GM12878 (cell line): ENCODE results near the gene CDCP1. TPM values are rescaled to one million over a fixed set of nuclear protein-coding genes. Genes with fewer than 3 reads are reported as not detected.

Experiments
- DPF2 ChIP-seq: fragments of 450-650 bp; IDR thresholded peaks from 2 replicates; pipeline ENCODE4 v1.6.1; 2017; ENCODE audit warnings: mild to moderate bottlenecking
- E2F8 ChIP-seq: fragments of 450-650 bp; IDR thresholded peaks from 2 replicates; pipeline ENCODE4 v1.6.1; 2018; ENCODE audit warnings: mild to moderate bottlenecking, low read depth, moderate library complexity; ENCODE audit not compliant: partially characterized antibody
- ESRRA ChIP-seq: IDR thresholded peaks from 2 replicates; pipeline ENCODE4 v1.6.1; 2012; ENCODE audit warnings: mild to moderate bottlenecking, low read length, improper control_type of control experiment
- FOXK2 ChIP-seq: fragments of 450-650 bp; IDR thresholded peaks from 2 replicates; pipeline ENCODE4 v1.6.1; 2017; ENCODE audit warnings: mild to moderate bottlenecking, moderate library complexity
- IKZF2 ChIP-seq, 2 experiments: fragments of 450-650 bp; IDR thresholded peaks; 2 replicates each; pipeline ENCODE4 v1.6.1; 2017; ENCODE audit warnings: mild to moderate bottlenecking in 2 of 2, moderate library complexity in 2 of 2
- IRF4 ChIP-seq: IDR thresholded peaks from 2 replicates; pipeline ENCODE4 v1.6.1; 2011; ENCODE audit warnings: low read depth, low read length
- JUNB ChIP-seq: IDR thresholded peaks from 2 replicates; pipeline ENCODE4 v1.6.1; 2016; ENCODE audit warnings: antibody characterized with exemption, mild to moderate bottlenecking
- MTA2 ChIP-seq: fragments of 450-650 bp; IDR thresholded peaks from 2 replicates; pipeline ENCODE4 v1.6.1; 2016; ENCODE audit warnings: low read depth, mild to moderate bottlenecking, moderate library complexity
- MYC ChIP-seq: IDR thresholded peaks from 2 replicates; pipeline ENCODE4 v1.6.1; 2011; ENCODE audit warnings: mild to moderate bottlenecking, low read length, moderate library complexity, inconsistent platforms; ENCODE audit not compliant: insufficient read depth, insufficient replicate concordance, insufficient read length, severe bottlenecking
- NBN ChIP-seq: fragments of 450-650 bp; IDR thresholded peaks from 2 replicates; pipeline ENCODE4 v1.6.1; 2016
- NRF1 ChIP-seq: conservative IDR thresholded peaks from 2 replicates; pipeline ENCODE4 v1.6.1; 2011; ENCODE audit warnings: mild to moderate bottlenecking, low read depth, low read length, improper control_type of control experiment
- SIN3A ChIP-seq: IDR thresholded peaks from 2 replicates; pipeline ENCODE4 v1.6.1; 2012; ENCODE audit warnings: low read depth, low read length, improper control_type of control experiment
- SRF ChIP-seq, 2 experiments: IDR thresholded peaks; 2 replicates each; pipeline ENCODE4 v1.6.1; 2011; ENCODE audit warnings: low read depth in 2 of 2, low read length in 2 of 2, mild to moderate bottlenecking in 1 of 2, moderate library complexity in 1 of 2
- ZNF207 ChIP-seq: fragments of 450-650 bp; IDR thresholded peaks from 2 replicates; pipeline ENCODE4 v1.6.1; 2014; ENCODE audit warnings: antibody characterized with exemption, mild to moderate bottlenecking, borderline replicate concordance
- ZNF687 ChIP-seq: fragments of 450-650 bp; IDR thresholded peaks from 2 replicates; pipeline ENCODE4 v1.6.1; 2017; ENCODE audit warnings: mild to moderate bottlenecking, moderate library complexity
- polyA plus RNA-seq, 11 experiments: library from polyadenylated mRNA; depleted of rRNA in 4 of 11; unstranded in 6 of 11; stranded (reverse) in 5 of 11; fragments of >200 nt; fragmentation: Nextera tagmentation in 4 of 11; fragmentation: Illumina TruSeq in 1 of 11; extraction: Ambion mirVana in 4 of 11; extraction: Trizol in 1 of 11; gene quantifications; 1 replicate in 1 of 11; 2 replicates in 10 of 11; pipeline versions ENCODE4 v1.2.1 to v1.2.3, GENCODE V29; 2011 to 2016; ENCODE audit warnings: inconsistent platforms in 2 of 11, missing spikeins in 2 of 11, low read depth in 1 of 11
- total RNA-seq, 4 experiments: library from RNA; depleted of rRNA in 3 of 4; stranded (reverse); fragments of >200 nt in 3 of 4; fragmentation: Illumina TruSeq in 1 of 4; extraction: Trizol in 1 of 4; gene quantifications; 2 replicates each; pipeline versions ENCODE4 v1.2.1 to v1.2.3, GENCODE V29; 2013 to 2021
- TF ChIP-seq, protein P1 (sequence below): fragments of 450-650 bp; IDR thresholded peaks from 2 replicates; pipeline ENCODE4 v1.6.1; 2017; ENCODE audit warnings: mild to moderate bottlenecking
- TF ChIP-seq, protein P2 (sequence below): IDR thresholded peaks from 2 replicates; pipeline ENCODE4 v1.6.1; 2011; ENCODE audit warnings: low read depth, mild to moderate bottlenecking, low read length, moderate library complexity, borderline replicate concordance; ENCODE audit errors: extremely low read depth
- TF ChIP-seq, protein P3 (sequence below): fragments of 450-650 bp; formaldehyde crosslinking; IDR thresholded peaks from 2 replicates; pipeline ENCODE4 v1.5.0; 2022; ENCODE audit warnings: mild to moderate bottlenecking, missing genetic modification characterization

CDCP1 gene
- total and polyA plus RNA-seq, 10 of the 15 experiments (the other 5 are each of a cell fraction or from before 2014, with no cell fraction given): 0.35 to 2.2 (median 0.86) TPM

- TF ChIP-seq ZNF687 (0 out of 2 replicates have a peak, but pooled peaks have one; percentile 11), IKZF2 (IDR thresholded peaks at IDR 0.05) (peak in 1 of 2 experiments; percentile 23; a peak in 2 of 4 replicates), NBN (no peak), MTA2 (no peak; the same call in 1 of the 2 replicates), E2F8 (no peak), IRF4 (no peak), ZNF207 (no peak), DPF2 (peak; percentile 28; the same call in 1 of the 2 replicates), FOXK2 (no peak), ESRRA (no peak), MYC (no peak), SRF (IDR thresholded peaks at IDR 0.05; ENCODE audit: low read depth in 2 of 2, low read length in 2 of 2) (no peak), NRF1 (no peak), SIN3A (no peak), JUNB (no peak)
- TF ChIP-seq, protein P1, sequence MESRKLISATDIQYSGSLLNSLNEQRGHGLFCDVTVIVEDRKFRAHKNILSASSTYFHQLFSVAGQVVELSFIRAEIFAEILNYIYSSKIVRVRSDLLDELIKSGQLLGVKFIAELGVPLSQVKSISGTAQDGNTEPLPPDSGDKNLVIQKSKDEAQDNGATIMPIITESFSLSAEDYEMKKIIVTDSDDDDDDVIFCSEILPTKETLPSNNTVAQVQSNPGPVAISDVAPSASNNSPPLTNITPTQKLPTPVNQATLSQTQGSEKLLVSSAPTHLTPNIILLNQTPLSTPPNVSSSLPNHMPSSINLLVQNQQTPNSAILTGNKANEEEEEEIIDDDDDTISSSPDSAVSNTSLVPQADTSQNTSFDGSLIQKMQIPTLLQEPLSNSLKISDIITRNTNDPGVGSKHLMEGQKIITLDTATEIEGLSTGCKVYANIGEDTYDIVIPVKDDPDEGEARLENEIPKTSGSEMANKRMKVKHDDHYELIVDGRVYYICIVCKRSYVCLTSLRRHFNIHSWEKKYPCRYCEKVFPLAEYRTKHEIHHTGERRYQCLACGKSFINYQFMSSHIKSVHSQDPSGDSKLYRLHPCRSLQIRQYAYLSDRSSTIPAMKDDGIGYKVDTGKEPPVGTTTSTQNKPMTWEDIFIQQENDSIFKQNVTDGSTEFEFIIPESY: no peak
- TF ChIP-seq, protein P2, sequence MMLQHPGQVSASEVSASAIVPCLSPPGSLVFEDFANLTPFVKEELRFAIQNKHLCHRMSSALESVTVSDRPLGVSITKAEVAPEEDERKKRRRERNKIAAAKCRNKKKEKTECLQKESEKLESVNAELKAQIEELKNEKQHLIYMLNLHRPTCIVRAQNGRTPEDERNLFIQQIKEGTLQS: no peak
- TF ChIP-seq, protein P3, sequence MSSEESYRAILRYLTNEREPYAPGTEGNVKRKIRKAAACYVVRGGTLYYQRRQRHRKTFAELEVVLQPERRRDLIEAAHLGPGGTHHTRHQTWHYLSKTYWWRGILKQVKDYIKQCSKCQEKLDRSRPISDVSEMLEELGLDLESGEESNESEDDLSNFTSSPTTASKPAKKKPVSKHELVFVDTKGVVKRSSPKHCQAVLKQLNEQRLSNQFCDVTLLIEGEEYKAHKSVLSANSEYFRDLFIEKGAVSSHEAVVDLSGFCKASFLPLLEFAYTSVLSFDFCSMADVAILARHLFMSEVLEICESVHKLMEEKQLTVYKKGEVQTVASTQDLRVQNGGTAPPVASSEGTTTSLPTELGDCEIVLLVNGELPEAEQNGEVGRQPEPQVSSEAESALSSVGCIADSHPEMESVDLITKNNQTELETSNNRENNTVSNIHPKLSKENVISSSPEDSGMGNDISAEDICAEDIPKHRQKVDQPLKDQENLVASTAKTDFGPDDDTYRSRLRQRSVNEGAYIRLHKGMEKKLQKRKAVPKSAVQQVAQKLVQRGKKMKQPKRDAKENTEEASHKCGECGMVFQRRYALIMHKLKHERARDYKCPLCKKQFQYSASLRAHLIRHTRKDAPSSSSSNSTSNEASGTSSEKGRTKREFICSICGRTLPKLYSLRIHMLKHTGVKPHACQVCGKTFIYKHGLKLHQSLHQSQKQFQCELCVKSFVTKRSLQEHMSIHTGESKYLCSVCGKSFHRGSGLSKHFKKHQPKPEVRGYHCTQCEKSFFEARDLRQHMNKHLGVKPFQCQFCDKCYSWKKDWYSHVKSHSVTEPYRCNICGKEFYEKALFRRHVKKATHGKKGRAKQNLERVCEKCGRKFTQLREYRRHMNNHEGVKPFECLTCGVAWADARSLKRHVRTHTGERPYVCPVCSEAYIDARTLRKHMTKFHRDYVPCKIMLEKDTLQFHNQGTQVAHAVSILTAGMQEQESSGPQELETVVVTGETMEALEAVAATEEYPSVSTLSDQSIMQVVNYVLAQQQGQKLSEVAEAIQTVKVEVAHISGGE (CRISPR knock-in tag): no peak
These were observed 111.4 kb downstream of the CDCP1 start (continued) for GRCh38 chr3:45034612-45035252.
